Middle frontal gyrus (tissue), 1 donor: ENCODE data around the gene ESPNL.

Source experiments
- DNase-seq: peaks from one replicate; pipeline ENCODE4 v3.0.0-alpha.2; 2015; ENCODE audit warnings: low spot score; ENCODE audit errors: extremely low spot score

ESPNL gene

DNA sequence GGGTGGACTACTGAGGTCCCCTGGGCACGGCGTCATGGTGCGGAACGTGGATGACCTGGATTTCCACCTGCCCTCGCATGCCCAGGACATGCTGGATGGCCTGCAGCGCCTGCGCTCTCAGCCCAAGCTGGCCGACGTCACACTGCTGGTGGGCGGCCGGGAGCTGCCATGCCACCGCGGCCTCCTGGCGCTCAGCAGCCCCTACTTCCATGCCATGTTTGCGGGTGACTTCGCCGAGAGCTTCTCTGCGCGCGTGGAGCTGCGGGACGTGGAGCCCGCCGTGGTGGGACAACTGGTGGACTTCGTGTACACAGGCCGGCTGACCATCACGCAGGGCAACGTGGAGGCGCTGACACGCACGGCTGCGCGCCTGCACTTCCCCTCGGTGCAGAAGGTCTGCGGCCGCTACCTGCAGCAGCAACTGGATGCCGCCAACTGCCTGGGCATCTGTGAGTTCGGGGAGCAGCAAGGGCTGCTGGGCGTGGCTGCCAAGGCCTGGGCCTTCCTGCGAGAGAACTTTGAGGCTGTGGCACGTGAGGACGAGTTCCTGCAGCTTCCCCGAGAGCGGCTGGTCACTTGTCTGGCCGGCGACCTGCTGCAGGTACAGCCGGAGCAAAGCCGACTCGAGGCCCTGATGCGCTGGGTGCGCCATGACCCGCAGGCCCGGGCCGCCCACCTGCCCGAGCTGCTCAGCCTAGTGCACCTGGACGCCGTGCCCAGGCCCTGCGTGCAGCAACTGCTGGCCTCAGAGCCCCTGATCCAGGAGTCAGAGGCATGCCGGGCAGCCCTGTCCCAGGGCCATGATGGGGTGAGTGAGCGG, 40.8 kb downstream of the ESPNL start:
- no peak for DNase-seq

DNA sequence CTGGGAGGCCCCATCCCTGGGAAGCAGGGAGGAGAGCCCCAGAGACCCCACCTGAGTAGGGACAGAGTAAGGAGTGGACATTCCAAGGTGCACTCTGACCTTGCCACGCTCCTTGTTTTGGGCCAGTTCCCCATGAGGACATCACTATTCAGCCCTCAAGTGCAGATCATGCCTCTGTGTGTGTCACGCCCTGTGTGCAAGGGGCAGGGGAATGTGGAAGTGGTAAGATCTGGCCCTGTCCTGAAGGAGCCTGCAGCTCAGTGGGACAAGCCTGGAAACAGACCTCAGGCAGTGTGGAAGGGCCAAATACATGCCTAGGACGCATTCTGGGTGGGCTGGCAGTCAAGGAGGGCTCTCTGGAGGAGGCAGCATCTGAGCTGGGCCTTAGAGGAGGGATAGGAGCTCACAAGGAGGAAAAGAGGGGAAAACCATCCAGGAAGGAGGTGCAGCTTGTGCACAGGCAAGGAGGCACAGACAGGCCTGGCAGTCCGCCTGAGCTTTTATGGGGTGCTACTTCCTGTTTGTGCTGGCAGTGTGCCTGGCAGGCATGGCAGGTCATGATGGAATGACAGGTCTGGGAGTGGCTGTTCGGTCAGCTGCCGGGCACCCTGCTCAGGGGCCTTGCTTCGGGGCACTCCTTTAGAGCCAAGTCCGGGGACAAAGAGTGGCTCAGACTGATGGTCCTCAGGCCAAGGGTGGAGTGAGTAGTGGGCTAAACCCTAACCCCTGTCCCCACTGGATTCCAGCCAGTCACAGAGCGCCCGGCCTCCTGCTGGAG, 41.6 kb downstream of the ESPNL start:
- DNase-seq = no peak

DNA sequence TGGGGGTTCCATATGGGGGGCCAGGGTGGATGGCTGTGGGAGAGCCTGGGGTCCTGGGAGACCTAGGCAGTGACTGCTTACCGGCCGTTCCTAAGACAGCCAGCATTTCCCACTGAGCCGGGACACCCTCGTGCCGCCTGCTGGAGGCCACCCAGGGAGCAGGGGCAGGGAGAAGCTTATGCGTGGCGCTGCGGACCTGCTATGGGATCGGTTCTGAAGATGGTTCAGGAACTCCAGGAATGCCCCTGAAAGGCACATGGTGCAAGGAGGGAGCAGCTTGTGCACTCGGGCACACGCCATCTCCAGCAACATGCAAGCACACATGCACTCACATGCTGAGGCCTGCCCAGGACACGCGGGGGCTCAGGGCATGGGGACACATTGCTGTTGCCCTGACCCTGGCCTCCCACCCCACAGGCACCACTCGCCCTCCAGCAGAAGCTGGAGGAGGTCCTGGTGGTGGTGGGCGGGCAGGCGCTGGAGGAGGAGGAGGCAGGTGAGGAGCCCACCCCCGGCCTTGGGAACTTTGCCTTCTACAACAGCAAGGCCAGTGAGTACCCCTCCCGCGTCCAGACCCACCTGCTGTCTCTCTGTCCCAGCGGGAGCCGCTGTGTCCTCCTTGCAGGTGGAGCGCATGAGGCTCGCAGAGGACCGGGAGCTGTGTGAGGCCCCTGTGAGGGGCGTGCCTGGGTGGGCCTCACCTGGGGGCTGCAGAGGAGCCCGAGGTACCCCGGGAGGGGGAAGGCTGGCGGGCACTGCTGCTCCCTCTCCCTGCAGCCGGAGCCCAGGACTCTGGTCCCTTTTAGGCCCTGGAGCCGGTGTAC, 42.5 kb downstream of the ESPNL start:
- DNase-seq = no peak

DNA sequence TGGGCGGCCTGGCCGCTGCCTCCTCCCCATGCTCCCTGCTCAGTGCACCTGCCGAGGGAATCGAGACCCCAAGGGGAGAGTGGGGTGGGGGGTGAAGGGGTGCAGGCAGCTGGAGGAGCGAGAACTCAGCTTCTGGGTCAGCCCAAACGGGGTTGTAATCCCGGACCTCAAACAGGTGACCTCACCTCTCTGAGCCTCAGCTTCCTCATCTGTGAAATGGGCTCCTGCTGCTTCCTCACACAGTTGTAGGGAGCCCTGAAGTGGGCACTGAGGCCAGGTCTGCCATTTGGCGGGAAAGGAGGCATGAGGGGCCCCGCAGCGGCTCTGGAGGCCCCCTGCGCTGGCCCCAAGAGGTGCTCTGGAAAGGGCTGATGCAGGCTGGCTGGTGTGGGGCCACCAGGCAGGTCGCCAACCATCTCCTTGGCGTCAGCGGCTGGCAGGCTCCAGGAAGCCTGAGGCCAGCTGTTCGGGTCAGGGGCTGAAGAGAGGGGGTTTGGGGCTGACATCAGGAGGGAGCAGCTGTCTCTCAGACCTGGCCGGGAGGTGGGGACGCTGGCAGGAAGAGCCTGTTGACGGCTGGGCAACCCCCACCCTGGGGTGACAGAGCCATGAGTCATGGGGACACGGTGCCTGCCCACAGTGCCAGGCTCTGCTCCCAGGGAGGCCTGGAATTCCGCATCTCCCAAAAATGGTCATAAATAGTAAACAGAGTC, 43.3 kb downstream of the ESPNL start:
- DNase-seq = no peak

DNA sequence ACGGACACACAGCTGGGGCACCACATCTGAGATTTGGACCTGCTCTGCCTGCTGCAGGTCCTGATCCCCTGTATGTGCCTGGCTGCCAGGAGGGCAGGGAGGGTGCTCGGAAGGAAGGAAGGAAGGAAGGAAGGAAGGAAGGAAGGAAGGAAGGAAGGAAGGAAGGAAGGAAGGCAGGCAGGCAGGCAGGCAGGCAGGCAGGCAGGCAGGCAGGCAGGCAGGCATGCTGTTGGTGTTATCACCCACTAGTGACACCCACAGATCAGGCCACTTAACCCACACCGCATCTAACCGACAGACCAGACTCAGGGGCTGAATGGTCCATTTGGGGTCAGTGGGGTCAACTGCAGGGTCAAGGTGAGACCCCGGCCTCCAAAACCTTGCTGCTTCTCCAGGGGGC, 44.1 kb downstream of the ESPNL start:
- no peak for DNase-seq

DNA sequence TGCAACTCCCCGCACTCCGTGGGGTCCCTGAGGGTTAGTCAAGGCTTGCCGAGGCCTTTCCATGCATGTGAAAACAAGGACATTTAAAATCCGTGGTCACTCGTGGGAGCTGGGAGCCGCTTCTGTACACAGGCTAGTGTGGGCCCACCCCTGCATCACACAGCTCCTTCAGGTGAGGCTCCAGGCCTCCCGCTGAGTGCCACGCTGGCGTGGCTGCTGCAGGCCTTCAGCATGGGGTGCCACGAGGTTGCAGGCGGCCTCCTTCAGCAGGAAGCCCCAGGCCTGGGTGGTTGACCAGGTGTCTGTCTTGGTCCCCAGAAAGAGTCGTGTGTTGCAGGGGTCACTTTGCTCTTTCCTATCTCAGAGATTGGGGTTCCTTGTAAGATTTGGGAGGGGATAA, 44.9 kb downstream of the ESPNL start:
- DNase-seq = no peak

DNA sequence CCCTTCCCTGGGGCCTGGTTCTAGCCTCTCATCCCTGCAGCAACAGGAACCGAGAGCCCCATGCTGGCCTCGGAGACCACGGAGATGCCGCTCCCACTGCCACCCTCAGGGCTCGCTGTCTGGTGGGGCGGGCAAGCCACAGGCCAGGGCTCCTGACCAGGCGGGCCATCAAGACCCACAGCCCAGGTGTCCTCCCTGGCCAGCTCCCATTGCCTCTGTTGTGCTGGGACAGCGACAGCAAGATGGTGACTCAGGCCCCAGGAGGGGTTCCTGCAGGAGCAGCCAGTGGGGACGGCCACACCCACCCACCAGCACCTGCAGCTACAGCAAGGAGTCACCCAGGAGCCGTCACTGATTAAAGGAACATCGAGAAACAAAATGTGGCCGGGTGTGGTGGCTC, 45.7 kb downstream of the ESPNL start:
- no peak for DNase-seq

DNA sequence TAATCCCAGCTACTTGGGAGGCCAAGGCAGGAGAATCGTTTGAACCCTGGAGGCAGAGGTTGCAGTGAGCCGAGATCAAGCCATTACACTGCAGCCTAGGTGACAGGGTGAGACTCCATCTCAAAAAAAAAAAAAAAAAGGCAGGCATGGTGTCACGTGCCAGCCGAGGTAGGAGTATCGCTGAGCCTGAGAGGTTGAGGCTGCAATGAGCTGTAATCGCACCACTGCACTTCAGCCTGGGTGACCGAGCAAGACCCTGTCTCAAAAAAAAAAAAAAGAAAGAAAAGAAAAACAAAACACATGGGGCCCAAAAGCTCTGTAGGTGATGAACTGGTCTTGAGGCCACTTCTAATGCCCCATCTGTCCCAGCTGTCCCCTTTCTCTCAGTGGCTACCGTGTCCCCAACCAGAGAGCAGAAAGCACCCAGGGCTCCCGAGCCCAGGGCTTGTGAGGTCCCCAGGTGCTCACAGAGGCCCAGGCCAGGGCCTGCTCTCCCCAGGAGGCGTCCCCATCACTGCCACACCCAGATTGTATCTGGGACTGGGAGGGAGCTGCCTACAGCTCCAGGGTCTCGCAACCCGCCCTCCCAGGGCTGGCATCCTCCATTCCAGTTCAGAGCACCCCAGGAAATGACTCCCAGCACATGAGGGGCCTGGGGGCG, 46.9 kb downstream of the ESPNL start:
- no peak for DNase-seq

DNA sequence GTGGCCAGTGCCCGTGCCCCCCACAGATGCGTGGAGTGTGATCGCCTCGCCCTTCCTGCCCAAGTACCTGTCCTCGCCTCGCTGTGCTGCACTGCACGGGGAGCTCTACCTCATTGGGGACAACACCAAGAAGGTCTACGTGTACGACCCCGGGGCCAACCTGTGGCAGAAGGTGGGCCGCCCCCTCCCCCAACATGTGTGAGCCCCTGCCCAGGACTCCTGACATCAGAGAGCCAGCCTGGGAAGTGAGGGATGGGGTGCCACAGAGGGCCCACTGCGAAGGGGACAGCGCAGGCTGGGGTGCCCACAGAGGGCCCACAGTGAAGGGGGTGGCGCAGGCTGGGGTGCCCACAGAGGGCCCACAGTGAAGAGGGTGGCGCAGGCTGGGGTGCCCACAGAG, 48.8 kb downstream of the ESPNL start:
- DNase-seq = no peak

DNA sequence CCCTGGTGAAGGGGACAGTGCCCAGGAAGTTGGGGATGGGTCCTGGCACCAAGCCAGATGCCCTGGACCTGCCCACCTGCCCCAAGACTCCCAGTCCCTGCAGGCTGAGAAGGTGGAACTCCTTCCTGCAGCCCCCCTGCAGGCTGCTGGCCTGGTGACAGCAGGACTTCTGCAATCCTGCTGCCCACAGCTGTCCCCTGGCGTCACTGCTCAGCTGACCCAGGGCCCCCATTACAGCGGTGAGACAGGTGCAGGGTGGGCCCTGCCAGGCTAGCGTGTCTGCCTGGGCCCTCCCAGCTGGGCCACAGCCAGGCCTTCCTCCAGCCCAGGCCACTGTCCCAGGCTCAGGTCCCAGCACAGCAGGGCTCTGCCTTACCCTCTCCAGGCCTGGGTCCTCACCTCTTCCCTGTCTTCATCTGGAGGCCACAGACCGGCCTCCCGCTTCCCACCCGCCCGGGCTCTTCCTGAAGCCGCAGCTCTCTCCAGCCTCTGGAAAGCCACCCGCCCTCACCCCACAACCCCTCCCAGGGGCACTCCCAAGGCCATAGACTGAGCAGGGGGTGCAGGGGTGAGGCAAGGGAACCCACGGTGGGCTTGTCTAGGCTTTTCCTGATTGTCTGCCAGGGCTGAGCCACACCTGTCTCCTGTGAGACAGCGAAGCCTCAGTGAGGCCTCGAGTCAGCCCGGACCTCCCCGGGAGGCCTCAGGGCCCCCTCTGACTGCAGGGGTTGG, 49.9 kb downstream of the ESPNL start:
- DNase-seq = no peak

DNA sequence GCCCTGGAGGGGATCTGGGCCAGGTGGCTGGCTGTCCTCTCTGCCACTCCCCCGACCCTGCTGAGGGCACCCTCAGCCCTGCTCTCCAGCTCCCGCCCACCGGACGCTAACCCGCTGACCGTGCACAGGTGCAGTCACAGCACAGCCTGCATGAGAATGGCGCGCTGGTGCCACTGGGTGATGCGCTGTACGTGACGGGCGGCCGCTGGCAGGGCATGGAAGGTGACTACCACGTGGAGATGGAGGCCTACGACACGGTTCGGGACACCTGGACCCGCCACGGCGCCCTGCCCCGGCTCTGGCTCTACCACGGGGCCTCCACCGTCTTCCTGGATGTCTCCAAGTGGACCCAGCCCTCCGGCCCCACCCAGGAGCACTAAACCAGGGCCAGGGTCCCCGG, 50.5 kb downstream of the ESPNL start:
- DNase-seq = no peak

DNA sequence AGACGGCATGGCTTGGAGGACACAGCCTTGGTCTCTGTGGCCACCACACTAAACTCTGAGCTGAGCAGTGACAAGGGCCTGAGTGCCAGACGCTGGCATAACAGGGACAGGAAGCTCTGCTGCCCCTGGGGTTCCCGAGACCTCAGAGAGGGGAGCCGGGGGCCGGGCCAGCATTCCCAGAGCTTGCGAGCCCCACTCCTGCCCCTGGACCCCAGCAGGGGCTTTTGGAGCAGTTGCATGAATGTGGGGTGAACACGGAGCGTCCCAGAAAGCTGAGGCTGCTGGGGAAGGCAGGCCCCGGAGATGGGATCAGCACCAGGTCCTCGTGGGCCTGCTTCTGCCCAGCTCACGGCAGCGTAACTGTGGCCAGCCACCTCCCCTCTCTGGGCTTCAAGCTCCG, 51.1 kb downstream of the ESPNL start:
- DNase-seq = no peak

DNA sequence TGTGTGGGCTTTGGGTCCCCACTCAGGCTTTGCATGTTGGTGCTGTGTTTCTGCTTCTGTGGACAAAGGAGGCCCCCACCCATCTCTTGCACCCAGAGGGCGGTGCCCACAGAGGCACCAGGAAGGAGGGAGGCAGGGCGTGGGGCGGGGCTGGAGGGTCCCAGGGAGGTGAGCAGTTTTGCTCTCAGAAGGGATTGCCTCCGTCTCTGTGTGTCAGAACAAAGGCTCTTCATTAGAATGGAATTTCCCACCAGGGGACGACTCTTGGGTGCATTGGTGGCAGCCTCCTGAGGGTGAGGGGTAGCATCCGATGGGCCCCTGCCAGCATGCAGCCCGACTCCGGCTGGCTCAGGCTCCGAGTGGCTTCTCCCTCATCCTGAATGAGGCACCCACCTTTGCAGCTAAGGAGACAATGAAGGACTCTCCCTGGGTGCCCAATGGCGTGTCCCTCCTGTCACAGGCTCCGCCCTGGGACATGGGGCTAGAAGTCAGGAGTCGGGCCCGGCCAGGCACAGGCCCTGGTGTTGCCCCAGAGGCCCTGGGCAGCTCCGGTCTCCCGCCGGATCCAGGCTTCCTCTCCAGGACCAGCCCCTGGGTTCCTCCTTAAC, 51.6 kb downstream of the ESPNL start:
- no peak for DNase-seq

DNA sequence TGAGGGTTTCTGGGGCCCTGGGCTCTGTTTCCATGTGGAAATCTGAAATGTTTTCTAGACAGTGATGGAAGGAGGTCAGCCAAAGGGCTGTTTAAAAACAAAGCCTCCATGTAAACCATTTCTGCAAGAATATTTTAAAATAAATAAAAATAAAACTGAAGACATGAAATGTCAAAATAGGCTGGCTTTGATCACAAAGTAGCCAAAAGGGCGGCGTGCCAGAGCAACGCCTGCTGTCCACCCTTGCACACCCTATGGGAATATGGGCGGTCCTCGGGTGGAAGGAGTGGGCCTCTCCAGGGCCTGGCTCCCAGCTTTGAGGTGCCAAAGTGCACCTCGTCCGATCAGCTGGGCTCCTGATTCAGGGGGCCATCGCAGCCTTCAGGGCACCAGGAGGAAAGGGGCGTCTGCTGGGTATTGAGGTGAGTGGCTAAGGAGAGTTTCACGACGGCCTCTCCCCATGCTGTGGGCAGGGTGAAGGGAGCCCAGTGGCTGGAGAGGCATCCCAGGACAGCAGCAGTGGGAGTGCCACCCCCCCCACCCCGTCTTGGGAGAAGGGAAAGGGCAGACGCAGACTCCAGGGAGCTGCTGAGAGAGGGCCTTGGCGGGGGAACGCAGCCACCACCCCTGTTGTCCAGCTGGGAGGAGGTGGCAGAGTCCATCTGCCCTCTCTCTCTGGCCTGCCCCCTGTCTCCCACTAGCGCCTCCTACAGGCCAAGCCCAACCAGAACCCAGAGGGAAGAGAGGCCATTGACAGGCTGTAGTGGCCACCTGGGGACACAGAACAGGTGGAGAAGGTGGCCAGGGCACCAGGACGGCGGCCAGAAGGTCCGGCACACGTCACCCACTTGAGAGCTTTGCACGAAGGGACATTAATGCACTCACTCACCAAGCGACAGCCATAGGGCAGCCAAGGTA, 52.9 kb downstream of the ESPNL start:
- no peak for DNase-seq

DNA sequence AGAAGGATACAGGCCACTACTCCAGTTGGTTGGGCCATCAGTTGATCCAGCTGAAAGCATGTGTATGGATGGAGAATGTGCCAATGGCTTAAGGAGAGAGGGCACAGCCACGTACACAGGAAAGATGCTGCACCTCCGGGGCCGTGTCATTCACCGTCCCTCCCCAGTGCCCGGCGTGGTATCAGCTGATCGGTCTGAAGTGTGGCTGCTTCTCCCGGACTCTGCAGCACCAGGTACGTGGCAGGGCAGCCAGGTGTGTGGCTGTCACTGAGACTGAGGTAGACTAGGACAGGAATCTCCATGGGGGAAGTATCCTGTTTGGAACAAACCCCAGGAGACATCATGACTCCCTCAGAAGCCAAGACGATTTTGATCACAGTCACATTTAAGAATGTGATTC, 54.4 kb downstream of the ESPNL start:
- no peak for DNase-seq

DNA sequence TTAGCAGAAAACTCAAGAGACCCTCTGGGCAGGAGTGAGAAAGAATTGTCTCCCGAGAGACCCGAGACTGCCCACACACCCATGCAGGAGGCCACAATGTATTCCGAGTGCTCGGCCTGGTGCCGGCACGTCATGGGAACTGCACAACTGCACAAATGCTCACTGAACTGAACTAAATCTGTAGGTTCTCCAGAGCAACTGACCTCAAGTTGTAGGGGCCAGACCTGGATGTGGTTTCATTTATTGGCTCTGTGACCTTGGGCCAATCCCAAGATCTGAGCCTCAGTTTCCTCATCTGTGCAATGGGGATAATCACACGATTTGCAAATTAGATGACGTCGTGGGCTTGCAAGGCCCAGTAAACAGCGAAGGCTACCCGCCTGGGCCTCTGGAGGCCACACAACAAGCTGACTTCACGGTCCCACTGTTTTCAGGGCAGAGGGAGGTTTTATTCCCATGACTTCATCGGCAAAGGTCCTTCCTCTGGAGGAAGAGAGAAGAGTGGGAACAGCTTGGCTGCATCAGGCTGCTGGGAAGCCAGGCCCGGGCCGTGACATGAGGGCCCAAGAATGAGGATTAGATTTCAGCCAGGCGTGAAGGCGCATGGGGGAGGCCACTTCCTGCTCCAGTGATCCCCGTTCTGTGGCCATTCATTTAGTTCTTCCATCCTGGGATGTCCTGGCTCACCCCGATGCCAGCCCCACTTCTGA, 55.1 kb downstream of the ESPNL start:
- no peak for DNase-seq

DNA sequence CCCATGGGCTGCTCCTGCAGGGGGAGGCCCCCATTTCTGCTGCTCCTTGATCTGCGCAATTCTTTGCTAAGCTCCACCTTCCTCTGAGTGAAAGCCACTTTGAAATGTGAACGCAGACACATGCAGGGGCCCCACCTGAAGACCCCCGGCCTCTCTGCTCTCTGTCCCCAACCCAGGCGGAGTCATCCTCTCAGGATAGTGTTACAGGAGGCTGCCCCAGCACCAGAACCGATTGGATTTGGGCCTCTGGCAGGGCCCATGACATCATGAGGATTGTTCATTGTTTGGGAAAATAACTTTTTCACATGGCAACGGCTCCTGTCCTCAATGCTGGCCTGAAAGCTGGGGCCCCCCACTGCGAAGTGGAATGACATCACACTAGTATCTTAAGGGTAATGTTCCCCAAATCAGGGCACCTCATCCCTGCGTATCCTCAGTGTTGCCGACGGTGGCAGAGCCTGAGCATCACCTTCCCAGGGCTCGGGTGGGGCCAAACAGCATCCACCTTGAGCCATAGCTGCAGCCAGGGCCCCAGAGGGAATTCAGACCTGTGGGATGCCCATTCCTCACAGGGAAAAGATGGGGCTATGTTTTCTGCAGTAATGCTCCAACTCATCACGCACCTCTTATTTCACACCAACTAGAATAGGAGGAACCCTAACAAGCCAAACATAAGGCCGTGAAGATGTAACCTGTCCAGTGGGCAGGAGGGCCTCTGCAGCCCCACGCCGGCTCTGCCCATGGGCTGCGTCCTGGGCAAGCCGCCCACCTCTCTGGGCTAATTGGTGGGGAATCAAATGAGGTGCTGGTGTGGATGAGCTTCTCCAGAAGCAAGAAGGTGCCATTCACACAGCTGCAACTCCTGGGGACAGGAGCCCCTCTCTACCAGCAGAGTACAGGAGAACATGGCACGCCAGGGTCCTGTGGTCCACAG, 55.9 kb downstream of the ESPNL start:
- DNase-seq = no peak
